GM23338 (cell line): ENCODE results near the gene EIF4G3.

ENCODE experiments used
- CREB1 ChIP-seq: fragments of 250-450 bp; sonication (Bioruptor Pico); IDR thresholded peaks from 2 replicates; pipeline ENCODE4 v1.5.0; 2020; ENCODE audit warnings: low read depth, mild to moderate bottlenecking, moderate library complexity
- CTCF ChIP-seq, 2 experiments: fragments of 200-600 bp in 1 of 2; sonication (generic) in 1 of 2; conservative IDR thresholded peaks; 2 replicates each; pipeline versions ENCODE4 v1.5.1 to v1.6.1; 2016 to 2017; ENCODE audit warnings: antibody characterized with exemption in 2 of 2, low read depth in 2 of 2, mild to moderate bottlenecking in 2 of 2, moderate library complexity in 1 of 2
- ETS1 ChIP-seq: IDR thresholded peaks from 2 replicates; pipeline ENCODE4 v1.6.1; 2016; ENCODE audit warnings: antibody characterized with exemption
- EZH2 ChIP-seq: fragments of 200-600 bp; sonication (generic); IDR thresholded peaks from one replicate; pipeline ENCODE4 v1.8.0; 2017; ENCODE audit warnings: antibody characterized with exemption, mild to moderate bottlenecking, low read depth; ENCODE audit not compliant: unreplicated experiment
- EZH2phosphoT487 ChIP-seq: fragments of 200-600 bp; sonication (generic); IDR thresholded peaks from one replicate; pipeline ENCODE4 v1.8.1; 2018; ENCODE audit warnings: antibody characterized with exemption; ENCODE audit not compliant: unreplicated experiment
- JUNB ChIP-seq: IDR thresholded peaks from one replicate; pipeline ENCODE4 v1.6.1; 2016; ENCODE audit warnings: antibody characterized with exemption; ENCODE audit not compliant: unreplicated experiment
- NANOG ChIP-seq: IDR thresholded peaks from 2 replicates; pipeline ENCODE4 v1.6.1; 2016; ENCODE audit warnings: antibody characterized with exemption, borderline replicate concordance
- POLR2AphosphoS5 ChIP-seq: IDR thresholded peaks from 2 replicates; pipeline ENCODE4 v1.6.1; 2016; ENCODE audit warnings: antibody characterized with exemption, low read depth
- REST ChIP-seq: IDR thresholded peaks from one replicate; pipeline ENCODE4 v1.6.1; 2018; ENCODE audit warnings: antibody characterized with exemption; ENCODE audit not compliant: unreplicated experiment
- STAT1 ChIP-seq: IDR thresholded peaks from one replicate; pipeline ENCODE4 v1.6.1; 2016; ENCODE audit warnings: antibody characterized with exemption; ENCODE audit not compliant: unreplicated experiment
- ZNF114 ChIP-seq: fragments of 250-450 bp; sonication (Bioruptor Pico); IDR thresholded peaks from 2 replicates; pipeline ENCODE4 v1.5.0; 2020; ENCODE audit warnings: mild to moderate bottlenecking, moderate library complexity
- ZNF331 ChIP-seq: fragments of 250-450 bp; sonication (Bioruptor Pico); IDR thresholded peaks from 2 replicates; pipeline ENCODE4 v1.5.0; 2020; ENCODE audit warnings: low read depth, mild to moderate bottlenecking, moderate library complexity

- TF ChIP-seq JUNB (no peak), EZH2 (no peak), CTCF (conservative IDR thresholded peaks at IDR 0.05; ENCODE audit: low read depth in 2 of 2) (no peak), POLR2AphosphoS5 (no peak), REST (no peak), EZH2phosphoT487 (no peak), STAT1 (no peak), CREB1 (no peak), ZNF331 (CRISPR knock-in tag) (no peak), ZNF114 (CRISPR knock-in tag) (no peak), NANOG (no peak), ETS1 (no peak)
Observed at GRCh38 chr1:20870718-20871117, 306.0 kb downstream of the EIF4G3 start.
